ACHN (cell line): ENCODE results near the gene OPA3.

Experiments
- DNase-seq: peaks from one replicate; pipeline ENCODE4 v3.0.0-alpha.2; 2015
- in situ Hi-C: cut with HindIII; loops from 2 replicates; pipeline ENCODE4 v1.10.0; 2017; ENCODE audit warnings: low sequenced_read_pairs, low pct_ligation_motif_present, low pct_unique_long_range_greater_than_20kb

Gene OPA3

DNA sequence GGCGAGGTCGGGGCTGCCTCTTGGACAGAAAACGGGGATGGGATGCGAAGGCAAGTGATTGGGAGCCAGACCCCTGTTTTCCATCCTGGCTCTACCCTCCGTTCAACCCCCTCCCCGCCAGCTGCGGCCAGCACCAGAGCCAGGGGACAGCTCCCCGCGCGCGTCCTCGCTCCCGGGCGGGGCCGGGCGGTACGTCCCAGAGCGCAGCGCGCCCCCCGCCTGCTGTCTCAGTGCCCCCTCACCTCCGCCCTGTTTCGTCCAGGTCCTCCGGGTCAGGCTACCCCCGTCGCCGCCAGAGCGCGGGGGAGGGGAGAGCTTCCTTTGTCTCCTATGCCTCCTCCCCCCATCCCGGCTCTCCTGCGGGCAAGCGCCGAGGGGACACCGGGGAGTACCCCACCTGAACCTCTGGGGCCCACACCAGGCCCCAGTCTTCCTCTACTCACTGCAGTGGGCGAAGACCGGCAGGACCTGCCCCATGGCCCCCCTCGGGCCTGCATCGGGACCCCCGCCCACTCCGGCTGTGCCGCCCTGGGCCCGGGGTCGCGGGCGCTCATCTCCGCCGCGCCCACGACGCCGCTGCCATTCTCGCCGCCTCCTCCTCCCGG, 88.2 kb downstream of the OPA3 start:
- in situ Hi-C loops, result no loop called here
- DNase-seq, result no peak

DNA sequence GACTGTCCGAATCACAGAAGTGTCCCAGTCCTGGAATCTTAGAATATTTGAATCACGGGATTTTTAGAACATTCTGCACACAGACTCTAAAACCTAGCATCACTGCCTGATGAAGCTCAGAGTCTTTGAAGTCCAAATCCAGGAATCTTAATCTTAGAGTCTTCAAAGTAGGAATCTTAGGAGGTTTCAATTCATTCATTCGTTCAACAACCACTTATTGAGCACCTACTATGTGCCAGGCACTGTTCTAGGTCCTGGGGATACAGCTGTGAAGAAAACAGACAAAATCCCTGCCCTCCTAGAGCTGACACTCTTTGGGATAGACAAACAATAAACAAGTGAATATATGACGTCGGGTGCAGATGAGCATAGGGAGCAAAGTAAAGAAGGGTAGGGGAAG, 89.4 kb downstream of the OPA3 start:
- no peak for DNase-seq
- in situ Hi-C loops, result no loop called here

- in situ Hi-C loops, result no loop called here
- no peak for DNase-seq
Observed at GRCh38 chr19:45494261-45494916, 90.2 kb downstream of the OPA3 start.

GRCh38 chr19:45492627-45493470, 91.8 kb downstream of the OPA3 start:
- no peak for DNase-seq
- in situ Hi-C loops, result no loop called here

- in situ Hi-C loops, result no loop called here
Observed at GRCh38 chr19:45492137-45492626, 92.4 kb downstream of the OPA3 start.

DNA sequence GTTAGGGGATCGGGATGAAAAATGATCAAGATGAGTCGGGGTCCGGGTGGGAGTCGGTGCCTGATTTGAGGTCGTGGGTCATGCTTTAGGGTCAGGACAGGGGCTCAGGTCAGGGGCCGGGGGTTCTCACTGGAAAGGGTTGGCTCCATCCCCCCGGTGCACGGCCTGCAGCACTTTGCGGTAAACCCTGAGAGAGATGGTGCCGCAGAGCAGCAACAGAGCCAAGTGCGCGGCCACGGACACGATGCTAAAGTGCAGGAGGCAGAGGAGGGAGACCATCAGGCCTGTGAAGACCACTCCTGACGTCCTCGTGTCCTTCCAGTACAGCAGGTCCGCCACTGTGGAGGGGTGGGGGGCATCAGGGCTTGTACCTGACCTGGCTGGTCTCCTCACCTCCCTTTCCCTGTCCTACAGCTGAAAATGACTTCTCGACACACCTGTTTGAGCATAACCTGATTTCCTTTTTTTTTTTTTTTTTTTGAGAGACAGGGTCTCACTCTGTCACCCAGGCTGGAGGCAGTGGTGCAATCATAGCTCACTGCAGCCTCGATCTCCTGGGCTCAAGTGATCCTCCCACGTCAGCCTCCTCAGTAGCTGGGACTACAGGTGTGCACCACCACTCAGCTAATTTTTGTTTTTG, 95.3 kb downstream of the OPA3 start:
- no peak for DNase-seq
- in situ Hi-C loops, result no loop called here

More at GRCh38 chr19:45492137-45492626, 92.4 kb downstream of the OPA3 start:
- no peak for DNase-seq

DNA sequence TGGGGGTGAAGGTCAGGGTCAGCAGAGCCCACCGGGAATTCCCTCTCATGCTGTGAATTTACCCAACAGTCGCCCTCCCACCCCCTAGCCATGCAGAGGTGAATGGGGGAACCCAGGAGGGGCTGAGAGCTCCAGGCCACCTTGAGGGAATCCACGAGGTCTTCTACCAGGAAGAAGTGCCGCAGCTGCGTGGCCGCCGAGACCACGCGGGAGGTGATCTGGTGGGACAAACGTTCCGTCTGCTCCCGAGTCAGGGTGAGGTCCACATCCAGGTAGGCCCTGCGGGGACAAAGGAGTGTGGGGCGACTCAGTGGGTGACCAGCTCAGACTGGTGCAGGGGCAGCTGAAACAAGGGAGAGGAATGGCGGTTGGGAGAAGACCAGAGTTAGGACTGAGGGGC, 95.9 kb downstream of the OPA3 start:
- DNase-seq, result no peak
- in situ Hi-C loops, result no loop called here

DNA sequence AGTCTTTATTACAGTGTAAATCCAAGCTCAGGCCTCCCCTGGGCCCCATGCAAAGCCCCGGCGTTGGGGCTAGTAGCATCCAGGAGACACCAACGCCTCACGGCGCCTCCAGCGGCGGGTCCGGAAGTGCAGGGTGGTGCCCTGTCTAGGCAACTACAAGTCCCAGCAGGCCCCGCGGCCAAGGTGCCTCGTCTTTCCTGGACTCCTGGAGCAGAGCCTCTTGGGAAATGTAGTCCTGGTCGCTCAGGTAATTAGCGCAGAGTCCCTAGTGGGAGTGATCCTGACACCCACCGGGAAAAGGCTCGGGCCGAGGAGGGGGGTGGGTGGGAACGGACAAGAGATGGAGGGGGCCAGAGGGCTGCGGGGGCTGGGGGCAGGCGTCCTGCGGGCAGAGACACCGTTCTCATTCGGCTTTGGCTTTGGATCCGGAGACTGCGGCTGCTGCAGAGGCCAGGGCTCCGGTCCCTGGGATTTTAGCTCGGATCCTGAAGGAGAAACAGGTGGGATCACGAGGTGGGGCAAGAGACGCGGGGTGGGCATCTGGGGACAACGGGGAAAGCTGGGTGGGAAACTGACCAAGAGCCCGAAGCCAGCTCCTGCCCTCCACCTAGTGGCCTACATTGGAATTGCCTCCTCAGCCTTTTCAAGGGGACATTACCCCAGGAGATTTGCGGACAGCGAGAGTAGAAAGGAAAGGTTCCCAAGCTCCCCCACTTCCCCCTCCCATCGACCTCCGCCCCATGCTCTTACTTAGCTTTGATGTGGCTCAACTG, 99.1 kb downstream of the OPA3 start:
- peak; percentile 94 for DNase-seq

DNA sequence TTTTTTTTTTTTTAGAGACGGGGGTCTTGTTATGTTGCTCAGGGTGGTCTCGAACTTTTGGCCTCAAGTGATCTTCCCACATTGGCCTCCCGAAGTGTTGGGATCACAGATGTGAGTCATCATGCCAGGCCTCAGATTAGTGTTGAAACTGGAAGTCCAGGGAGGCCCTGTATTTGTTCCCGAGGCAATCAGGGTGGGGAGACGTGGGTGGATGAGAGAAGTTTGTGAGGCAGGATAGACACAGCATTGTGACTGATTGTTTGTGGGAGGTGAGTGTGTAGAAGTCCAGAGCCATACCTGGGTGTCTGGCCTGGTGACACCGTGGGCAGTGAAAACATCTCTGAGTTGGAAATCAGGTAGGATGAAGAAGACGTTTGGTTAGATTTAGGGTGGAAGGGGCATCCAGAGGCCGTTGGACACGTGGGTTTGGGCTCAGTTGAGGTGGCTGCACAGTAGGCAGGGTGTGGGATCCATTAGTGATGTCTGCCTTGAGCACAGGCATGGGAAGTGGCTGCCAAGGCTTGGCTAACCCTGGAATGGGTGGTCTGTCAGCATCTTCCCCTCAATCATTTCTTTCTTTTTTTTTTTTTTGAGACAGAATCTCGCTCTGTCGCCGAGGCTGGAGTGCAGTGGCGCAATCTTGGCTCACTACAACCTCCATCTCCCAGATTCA, 100.2 kb downstream of the OPA3 start:
- in situ Hi-C loops, result no loop called here

More for the DNA sequence above, 99.1 kb downstream of the OPA3 start:
- in situ Hi-C loops, result no loop called here

DNA sequence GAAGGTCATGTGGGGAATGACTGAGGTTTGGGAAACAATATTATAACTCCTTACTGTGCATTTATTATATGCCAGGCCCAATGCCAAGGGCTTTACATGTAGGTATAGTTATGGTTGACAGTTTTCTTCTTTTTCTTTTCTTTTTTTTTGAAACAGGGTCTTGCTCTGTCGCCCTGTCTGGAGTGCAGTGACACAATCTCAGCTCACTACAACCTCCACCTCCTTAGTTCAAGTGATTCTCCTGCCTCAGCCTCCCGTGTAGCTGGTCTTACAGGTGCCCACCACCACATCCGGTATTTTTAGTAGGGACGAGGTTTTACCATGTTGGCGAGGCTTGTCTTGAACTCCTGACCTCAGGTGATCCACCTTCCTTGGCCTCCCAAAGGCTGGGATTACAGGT, 101.6 kb downstream of the OPA3 start:
- in situ Hi-C loops, result no loop called here
- no peak for DNase-seq

More for the DNA sequence above, 100.2 kb downstream of the OPA3 start:
- DNase-seq, result no peak

GRCh38 chr19:45478454-45479238, 106.0 kb downstream of the OPA3 start:
- peak; percentile 92 for DNase-seq
- in situ Hi-C loops, result no loop called here

DNA sequence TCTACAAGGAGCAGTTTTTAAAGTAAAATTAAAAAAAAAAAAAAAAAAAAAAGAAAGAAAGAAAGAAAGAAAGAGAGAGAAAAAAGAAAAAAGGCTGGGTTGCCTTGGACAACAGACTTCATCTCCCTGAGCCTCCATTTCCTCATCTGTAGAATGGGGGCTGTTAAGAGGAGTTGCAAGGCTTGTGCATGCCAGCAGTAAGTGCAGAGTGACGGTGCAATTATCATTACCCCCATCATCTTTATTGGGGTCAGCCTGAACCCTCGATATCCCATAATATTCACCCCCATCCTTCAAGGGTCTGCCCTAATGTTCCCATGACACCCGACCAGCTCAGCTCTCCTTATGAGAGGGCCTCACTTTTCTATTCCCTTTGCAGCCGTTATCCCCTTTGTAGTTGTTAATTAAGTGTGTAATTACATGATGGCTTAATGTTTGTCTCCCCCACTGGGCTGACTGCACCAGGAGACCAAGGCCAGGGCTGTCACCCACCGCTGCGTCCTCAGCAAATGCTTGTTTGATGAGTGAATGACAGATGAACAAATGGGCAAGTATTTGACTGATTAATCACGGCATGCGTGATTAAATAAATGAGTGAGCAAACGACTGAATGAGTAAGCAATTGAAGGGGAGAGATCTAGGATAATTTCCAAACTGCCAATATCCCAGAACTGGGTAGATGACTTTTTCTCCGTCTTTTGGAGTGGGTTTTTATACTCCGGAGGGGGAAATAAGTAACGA, 106.7 kb downstream of the OPA3 start:
- peak; percentile 50 for DNase-seq
- in situ Hi-C loops, result no loop called here
